Testis (tissue), 5 donors: Measurements from ENCODE around the gene PHF19. TPM values are rescaled to one million over a fixed set of nuclear protein-coding genes. Genes with fewer than 3 reads are reported as not detected.
A peak's percentile ranks its signal among the peaks of the same experiment; 100 is the strongest.

Source experiments
- DNase-seq: peaks from one replicate; pipeline ENCODE4 v3.0.0-alpha.2; 2019
- H3K27ac ChIP-seq, 2 donors: fragments of 200-600 bp; sonication (generic); one replicate each; pipeline ENCODE4 v1.5.1; 2019
- H3K27me3 ChIP-seq: fragments of 200-600 bp; sonication (generic); one replicate; pipeline ENCODE4 v1.5.1; 2019
- H3K36me3 ChIP-seq: fragments of 200-600 bp; sonication (generic); one replicate; pipeline ENCODE4 v1.5.1; 2017; ENCODE audit warnings: low read depth; ENCODE audit errors: missing control alignments
- H3K4me1 ChIP-seq: fragments of 200-600 bp; sonication (generic); one replicate; pipeline ENCODE4 v1.5.1; 2019
- H3K4me3 ChIP-seq, 2 donors: fragments of 200-600 bp; sonication (generic); one replicate each; pipeline ENCODE4 v1.5.1; 2017 to 2019
- H3K9me3 ChIP-seq: fragments of 200-600 bp; sonication (generic); one replicate; pipeline ENCODE4 v1.5.1; 2017
- CTCF ChIP-seq, 3 experiments: fragments of 450-650 bp in 2 of 3; fragments of 200-600 bp in 1 of 3; sonication (generic) in 1 of 3; IDR thresholded peaks; one replicate each; pipeline ENCODE4 v1.5.1; 2016 to 2019; ENCODE audit warnings: antibody characterized with exemption in 3 of 3, mild to moderate bottlenecking in 2 of 3, moderate library complexity in 1 of 3
- POLR2A ChIP-seq: fragments of 450-650 bp; IDR thresholded peaks from one replicate; pipeline ENCODE4 v1.6.1; 2017; ENCODE audit warnings: antibody characterized with exemption, mild to moderate bottlenecking, moderate library complexity
- WGBS, 2 donors: methylation state at CpG; one replicate each; pipeline ENCODE4 v1.1.5; 2018; 5-methylcytosine and 5-hydroxymethylcytosine counted together
- intact Hi-C: fragments of 100-400 bp; cut with DNase I; formaldehyde crosslinking; loops from one replicate; pipeline ENCODE4 v1.15.1; 2023; ENCODE audit warnings: low total_unique reads
- long read RNA-seq, 2 donors: transcript quantifications; one replicate each; lab custom pipeline, GENCODE V29; 2026
- polyA plus RNA-seq: library from polyadenylated mRNA; stranded (reverse); fragments of 350-450 nt; fragmentation: Illumina TruSeq; extraction: RNeasy Lipid Tissue Mini Kit (QIAGEN cat#74804); gene quantifications from one replicate; pipeline ENCODE4 v1.2.3, GENCODE V29; 2014; ENCODE audit warnings: low read depth, low replicate concordance; ENCODE audit not compliant: insufficient read depth
- total RNA-seq, 2 donors: library from RNA; depleted of rRNA; stranded (reverse); fragments of >200 nt; gene quantifications; one replicate each; pipeline ENCODE4 v1.2.3, GENCODE V29; 2016

Gene PHF19
- 10 to 100 TPM; 40.3 to 41.7 TPM for total RNA-seq
- polyA plus RNA-seq: 28.5 TPM
- long read RNA-seq, donor 1, full-length matches to known transcripts: 11 of 11 reads
- long read RNA-seq, donor 1, partial matches to known transcripts: 0 of 11 reads
- long read RNA-seq, donor 1, other reads (novel, unspliced or antisense): 0 of 11 reads
- long read RNA-seq, donor 2, full-length matches to known transcripts: 3 of 3 reads
- long read RNA-seq, donor 2, partial matches to known transcripts: 0 of 3 reads
- long read RNA-seq, donor 2, other reads (novel, unspliced or antisense): 0 of 3 reads

GRCh38 chr9:120876842-120877240 is at the start of gene PHF19:
Gene PHF19, minus strand, starts transcription at chr9:120877188. Its CDS starts 2,447 bp downstream, at chr9:120874741.
- H3K27ac ChIP-seq: peak within 1 kb of the TSS; percentile 85 to 94
- peaks cover 4% of the 10 kb centered on the region for H3K4me1 ChIP-seq
- H3K27me3 ChIP-seq: no peaks in the 10 kb centered on the region
- no peaks in the 10 kb centered on the region for H3K36me3 ChIP-seq
- DNase-seq: no peak
- TF ChIP-seq POLR2A: no peak
- no peak for TF ChIP-seq CTCF (IDR thresholded peaks at IDR 0.05)
- intact Hi-C loops: loop anchor here (5.0 kb wide), 1 partner anchor 50 kb away; the partner anchor contains the start of gene TRAF1
- H3K9me3 ChIP-seq: no peaks in the 10 kb centered on the region
- WGBS, 2 donors: 0% methylated on average over 3 to 22 of the region's 45 CpGs
- H3K4me3 ChIP-seq: peak within 1 kb of the TSS; percentile 64 to 69

GRCh38 chr9:120926397-120926928 is 49.5 kb upstream of the PHF19 start, which contains the start of gene TRAF1:
Gene TRAF1, minus strand, starts transcription at chr9:120926796. Its CDS starts 721 bp downstream, at chr9:120926075.
- Histone ChIP-seq H3K4me3 (no peak within 1 kb of the TSS), H3K36me3 (no peaks in the 10 kb centered on the region), H3K27me3 (no peaks in the 10 kb centered on the region), H3K4me1 (peaks cover 7% of the 10 kb centered on the region), H3K27ac (no peak within 1 kb of the TSS), H3K9me3 (no peaks in the 10 kb centered on the region)
- WGBS, 2 donors: 81 to 97% methylated on average over 5 to 6 of the region's 6 CpGs
- DNase-seq: no peak
- TF ChIP-seq POLR2A (no peak), CTCF (IDR thresholded peaks at IDR 0.05) (no peak)
- intact Hi-C loops: loop anchor here (5.0 kb wide), 1 partner anchor 49 kb away; the partner anchor contains the start of gene PHF19

DNA sequence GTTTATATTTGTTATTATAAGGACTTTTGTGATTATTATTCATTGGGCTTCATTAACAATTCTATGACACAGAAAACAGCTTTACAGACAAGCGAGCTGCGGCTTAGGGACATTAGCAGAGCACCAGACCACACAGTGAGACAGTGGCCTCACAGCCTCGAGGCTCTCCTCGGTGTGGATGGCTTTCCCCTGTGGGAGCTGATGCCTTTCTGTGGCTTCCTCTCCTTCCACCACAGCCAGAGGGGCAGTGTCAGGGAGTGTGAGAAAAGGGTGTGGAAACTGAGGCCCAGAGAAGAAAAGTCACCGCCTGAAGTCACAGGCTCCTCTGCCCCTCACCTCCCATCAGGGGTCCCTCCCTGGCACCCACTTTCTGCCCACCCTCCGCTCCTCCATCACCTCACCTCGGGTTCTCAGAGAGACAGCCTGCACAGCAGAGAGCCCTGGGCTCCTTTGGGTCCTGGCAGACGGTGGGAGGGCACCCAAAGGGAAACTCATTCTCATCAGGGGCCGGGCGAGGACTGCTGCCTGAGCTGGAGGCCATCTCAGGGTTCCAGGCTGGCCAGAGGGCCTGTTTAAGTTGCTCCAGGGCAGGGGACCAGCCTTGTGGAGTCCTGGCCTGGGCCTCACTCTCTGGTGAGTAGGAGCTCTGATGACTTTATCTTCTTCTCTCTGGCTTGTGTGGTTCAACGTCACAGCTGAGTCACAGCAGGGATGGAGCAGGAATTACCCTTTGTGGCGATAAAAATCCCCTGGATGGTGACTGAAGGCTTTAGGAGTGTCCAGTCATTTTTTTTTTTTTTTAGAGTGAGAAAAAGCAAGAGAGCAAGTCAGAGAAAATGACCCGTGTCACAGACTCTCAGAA is 48.8 kb upstream of the PHF19 start:
- Histone ChIP-seq H3K4me3 (no peak overlapping the region), H3K27ac (no peak overlapping the region), H3K27me3 (no peaks in the 10 kb centered on the region), H3K9me3 (no peaks in the 10 kb centered on the region), H3K4me1 (no peaks in the 10 kb centered on the region), H3K36me3 (no peaks in the 10 kb centered on the region)
- intact Hi-C loops: loop anchor here (5.0 kb wide), 1 partner anchor 48 kb away; the partner anchor contains the start of gene PHF19
- DNase-seq: no peak
- TF ChIP-seq POLR2A: no peak
- TF ChIP-seq CTCF (IDR thresholded peaks at IDR 0.05): no peak
- WGBS, 2 donors: 67 to 72% methylated on average over 10 to 13 of the region's 13 CpGs

GRCh38 chr9:120924698-120925534 is 47.9 kb upstream of the PHF19 start:
- no peak for DNase-seq
- no peaks in the 10 kb centered on the region for H3K27me3 ChIP-seq
- WGBS, 2 donors: 79 to 84% methylated on average over 11 of the region's 11 CpGs
- intact Hi-C loops: loop anchor here (5.0 kb wide), 1 partner anchor 48 kb away; the partner anchor contains the start of gene PHF19
- H3K4me3 ChIP-seq: no peak overlapping the region
- H3K36me3 ChIP-seq: no peaks in the 10 kb centered on the region
- no peaks in the 10 kb centered on the region for H3K9me3 ChIP-seq
- TF ChIP-seq CTCF (IDR thresholded peaks at IDR 0.05) (no peak), POLR2A (no peak)
- H3K27ac ChIP-seq: no peak overlapping the region
- peaks cover 5% of the 10 kb centered on the region for H3K4me1 ChIP-seq
